Fibroblast of pulmonary artery (primary cell): ENCODE measurements around the gene RPS13.
"Not testable (repeated sequence)": the region's sequence is repeated elsewhere in the genome, so short reads cannot be mapped to it uniquely, and the experiment has no call there.

ENCODE experiments used
- DNase-seq: peaks from one replicate; pipeline ENCODE4 v3.0.0-alpha.2; 2010; ENCODE audit warnings: low read depth
- H3K4me3 ChIP-seq: replicated peaks from 2 replicates; pipeline ENCODE4 v1.5.1; 2011; ENCODE audit warnings: low read depth, mild to moderate bottlenecking, control low read depth, low read length, moderate library complexity
- CTCF ChIP-seq: IDR thresholded peaks from 2 replicates; pipeline ENCODE4 v1.5.1; 2011; ENCODE audit warnings: mild to moderate bottlenecking, control low read depth, low read length, inconsistent platforms; ENCODE audit errors: missing control alignments

Gene RPS13

GRCh38 chr11:17098658-17099057, 21.2 kb upstream of the RPS13 start:
- no peak overlapping the region for H3K4me3 ChIP-seq
- no peak for TF ChIP-seq CTCF
- no peak for DNase-seq

- H3K4me3 ChIP-seq: no peak overlapping the region
- no peak for TF ChIP-seq CTCF
- no peak for DNase-seq
Observed at GRCh38 chr11:17098038-17098437, 20.6 kb upstream of the RPS13 start.

DNA sequence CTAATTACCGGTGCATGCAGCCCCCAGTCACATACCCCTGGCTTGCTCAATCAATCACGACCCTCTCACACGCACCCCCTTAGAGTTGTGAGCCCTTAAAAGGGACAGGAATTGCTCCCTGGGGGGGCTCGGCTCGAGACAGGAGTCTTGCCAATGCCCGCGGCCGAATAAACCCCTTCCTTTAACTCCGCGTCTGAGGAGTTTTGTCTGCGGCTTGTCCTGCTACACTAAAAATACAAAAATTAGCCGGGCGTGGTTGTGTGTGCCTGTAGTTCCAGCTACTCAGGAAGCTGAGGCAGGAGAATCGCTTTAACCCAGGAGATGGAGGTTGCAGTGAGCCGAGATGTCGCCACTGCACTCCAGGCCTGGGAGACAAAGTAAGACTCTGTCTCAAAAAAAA, 8.5 kb upstream of the RPS13 start:
- not testable (repeated sequence) for DNase-seq

GRCh38 chr11:17077240-17077519, 287 bp downstream of the RPS13 start:
- peak overlapping the region; percentile 98 for H3K4me3 ChIP-seq
- no peak for TF ChIP-seq CTCF
- no peak for DNase-seq

More for the DNA sequence above, 8.5 kb upstream of the RPS13 start:
- H3K4me3 ChIP-seq: not testable (repeated sequence)

DNA sequence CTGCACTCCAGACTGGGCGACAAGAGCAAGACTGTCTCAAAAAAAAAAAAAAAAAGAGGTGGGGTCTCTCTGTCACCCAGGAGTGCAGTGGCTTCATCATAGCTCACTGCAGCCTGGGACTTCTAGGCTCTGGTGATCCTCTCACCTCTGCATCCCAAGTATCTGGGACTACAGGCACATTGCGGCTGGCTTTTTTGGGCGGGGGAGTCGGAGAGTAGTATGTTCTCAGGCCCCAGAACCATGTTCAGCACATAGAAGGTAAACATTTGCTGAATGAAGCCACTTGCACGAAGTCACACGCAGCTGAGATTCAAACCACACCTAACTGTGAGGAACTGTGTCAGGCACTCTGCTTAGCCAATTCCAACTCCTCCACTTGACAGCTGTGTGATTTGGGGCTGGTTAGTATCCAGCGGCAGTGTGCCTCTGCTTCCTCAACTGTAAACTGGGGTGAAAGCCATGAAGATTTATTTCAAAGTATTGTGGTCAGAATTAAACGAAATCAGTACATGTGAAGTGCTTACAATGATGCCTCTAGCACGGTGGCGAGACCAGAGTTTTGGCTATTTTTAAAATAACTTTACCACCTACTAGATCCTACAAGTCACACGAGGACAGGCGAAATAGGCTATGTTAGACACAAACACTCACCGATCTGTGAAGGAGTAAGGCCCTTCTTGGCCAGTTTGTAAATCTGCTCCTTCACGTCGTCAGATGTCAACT, 789 bp downstream of the RPS13 start:
- H3K4me3 ChIP-seq: peak overlapping the region; percentile 98
- TF ChIP-seq CTCF: no peak
- peak; percentile 10 for DNase-seq

DNA sequence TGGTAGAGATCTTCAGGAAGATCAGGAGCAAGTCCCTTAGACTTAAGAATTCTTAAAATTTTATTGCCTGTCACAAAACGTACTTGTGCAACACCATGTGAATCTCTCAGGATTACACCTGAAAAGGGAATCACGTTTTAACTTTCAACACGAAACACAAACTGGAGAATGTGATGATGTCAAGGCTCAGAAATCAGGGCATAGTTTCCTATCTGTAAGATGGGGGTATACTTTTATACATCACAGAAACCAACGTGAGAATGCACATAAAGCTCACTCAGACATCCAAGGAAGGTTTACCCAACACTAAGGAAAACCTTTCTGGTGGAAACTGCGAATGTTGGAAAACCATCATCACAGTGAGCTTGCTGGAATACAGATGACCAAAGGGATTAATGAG, 2.0 kb downstream of the RPS13 start:
- no peak for TF ChIP-seq CTCF
- DNase-seq: no peak
- H3K4me3 ChIP-seq: peak overlapping the region; percentile 98

DNA sequence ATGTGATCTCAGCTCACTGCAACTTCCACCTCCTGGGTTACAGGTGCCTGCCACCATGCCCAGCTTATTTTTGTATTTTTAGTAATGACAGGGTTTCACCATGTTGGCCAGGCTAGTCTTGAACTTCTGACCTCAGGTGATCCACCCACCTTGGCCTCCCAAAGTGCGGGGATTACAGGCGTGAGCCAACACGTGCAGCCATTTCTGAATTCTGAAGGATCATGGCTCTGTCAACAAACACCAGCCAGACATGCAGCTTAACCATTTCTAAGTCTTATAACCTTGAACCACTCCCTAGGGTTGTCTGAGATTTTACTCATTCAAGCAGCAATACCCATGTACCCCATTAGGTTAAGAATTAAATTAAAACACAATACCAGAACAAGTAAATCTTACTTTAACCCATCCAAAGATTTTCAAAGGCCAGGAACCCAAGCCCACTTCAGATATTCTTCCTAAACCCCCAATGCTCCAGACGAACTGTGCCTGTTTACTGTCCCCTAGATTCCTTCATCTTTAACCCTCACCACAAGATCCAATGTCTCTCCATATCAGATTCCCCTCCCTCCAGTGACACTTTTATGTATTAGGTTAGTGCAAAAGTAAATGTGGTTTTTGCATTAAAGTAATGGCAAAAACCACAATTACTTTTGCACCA, 4.0 kb downstream of the RPS13 start:
- H3K4me3 ChIP-seq: no peak overlapping the region
- no peak for TF ChIP-seq CTCF
- DNase-seq: no peak
